ENCODE results near the gene CSRP1. TPM values are rescaled to one million over a fixed set of nuclear protein-coding genes. Genes with fewer than 3 reads are reported as not detected.

The CSRP1 gene
- total RNA-seq, 1 experiment from 2014 or later: 14.3 TPM

- no peak for TF ChIP-seq ATF2 (CRISPR knock-in tag; IDR thresholded peaks at IDR 0.05; ENCODE audit: borderline replicate concordance, low read depth)
- no peak for TF ChIP-seq TEAD4 (CRISPR knock-in tag; IDR thresholded peaks at IDR 0.05)
- no peak for TF ChIP-seq CBFB (CRISPR knock-in tag; IDR thresholded peaks at IDR 0.05; ENCODE audit: low read depth)
- no peak for TF ChIP-seq E2F5 (CRISPR knock-in tag; IDR thresholded peaks at IDR 0.05)
- TF ChIP-seq RELA (CRISPR knock-in tag; IDR thresholded peaks at IDR 0.05; ENCODE audit: borderline replicate concordance): no peak
- no peak for TF ChIP-seq MAX (CRISPR knock-in tag; IDR thresholded peaks at IDR 0.05)
These were observed 29.0 kb upstream of the CSRP1 start (continued) for GRCh38 chr1:201535919-201536245.

- ATAC-seq (no peak), DNase-seq (ENCODE audit: low spot score) (no peak)
- peaks cover 40% of the 10 kb centered on the region for H3K27me3 Mint-ChIP-seq (ENCODE audit: low read depth)
- no peak overlapping the region for H3K4me3 Mint-ChIP-seq
- ChIA-PET POLR2A (interaction anchor here (0.5 kb wide), 1 partner anchor 9 kb away, joined by 3 read pairs; no protein-coding TSS in a partner anchor), CTCF (interaction anchor here (1.1 to 8.2 kb wide), 6 partner anchors 9 to 361 kb away, joined by 3 to 87 read pairs (median 16); no protein-coding TSS in a partner anchor)
- no peaks in the 10 kb centered on the region for H3K9me3 Mint-ChIP-seq
- H3K36me3 Mint-ChIP-seq: no peaks in the 10 kb centered on the region
- no peak overlapping the region for H3K27ac Mint-ChIP-seq
- peaks cover 36% of the 10 kb centered on the region for H3K4me1 Mint-ChIP-seq
- TF ChIP-seq AFF4 (CRISPR knock-in tag; IDR thresholded peaks at IDR 0.05; ENCODE audit: borderline replicate concordance) (no peak), ZNF671 (CRISPR knock-in tag; IDR thresholded peaks at IDR 0.05) (no peak), IRF1 (CRISPR knock-in tag; IDR thresholded peaks at IDR 0.05) (no peak), HMGXB4 (CRISPR knock-in tag; IDR thresholded peaks at IDR 0.05) (no peak), TCF7 (CRISPR knock-in tag; IDR thresholded peaks at IDR 0.05; ENCODE audit: low read depth) (no peak), ZNF317 (CRISPR knock-in tag; IDR thresholded peaks at IDR 0.05; ENCODE audit: borderline replicate concordance, low read depth) (no peak), PRDM15 (CRISPR knock-in tag; IDR thresholded peaks at IDR 0.05) (no peak), TP53 (CRISPR knock-in tag; IDR thresholded peaks at IDR 0.05) (no peak), ZMAT4 (CRISPR knock-in tag; IDR thresholded peaks at IDR 0.05) (no peak), OVOL2 (CRISPR knock-in tag; IDR thresholded peaks at IDR 0.05; ENCODE audit: borderline replicate concordance) (no peak), USF2 (CRISPR knock-in tag; IDR thresholded peaks at IDR 0.05) (no peak), PRRX2 (CRISPR knock-in tag; IDR thresholded peaks at IDR 0.05) (no peak), CDX4 (CRISPR knock-in tag; IDR thresholded peaks at IDR 0.05; ENCODE audit: borderline replicate concordance) (no peak), ZNF416 (CRISPR knock-in tag; IDR thresholded peaks at IDR 0.05) (no peak)
These were observed 28.4 kb upstream of the CSRP1 start for GRCh38 chr1:201535046-201535918.
